Adrenal gland (tissue), 5 donors: ENCODE data around the gene ZNF467.

ENCODE experiments used
- POLR2A ChIP-seq, 2 donors: fragments of 450-650 bp; IDR thresholded peaks; one replicate each; pipeline ENCODE4 v1.6.1; 2017; ENCODE audit warnings: antibody characterized with exemption in 2 of 2, mild to moderate bottlenecking in 2 of 2, moderate library complexity in 1 of 2
- TF ChIP-seq, protein P1 (sequence below), 6 experiments: fragments of 450-650 bp in 4 of 6; fragments of 200-600 bp in 2 of 6; sonication (generic) in 1 of 6; IDR thresholded peaks; 1 replicate in 5 of 6; 2 replicates in 1 of 6; pipeline versions ENCODE4 v1.5.1 to v1.8.0; 2016 to 2021; ENCODE audit warnings: antibody characterized with exemption in 6 of 6, mild to moderate bottlenecking in 2 of 6, moderate library complexity in 1 of 6
- donor health status: DM: no; HTN: no; CAD: no.

DNA sequence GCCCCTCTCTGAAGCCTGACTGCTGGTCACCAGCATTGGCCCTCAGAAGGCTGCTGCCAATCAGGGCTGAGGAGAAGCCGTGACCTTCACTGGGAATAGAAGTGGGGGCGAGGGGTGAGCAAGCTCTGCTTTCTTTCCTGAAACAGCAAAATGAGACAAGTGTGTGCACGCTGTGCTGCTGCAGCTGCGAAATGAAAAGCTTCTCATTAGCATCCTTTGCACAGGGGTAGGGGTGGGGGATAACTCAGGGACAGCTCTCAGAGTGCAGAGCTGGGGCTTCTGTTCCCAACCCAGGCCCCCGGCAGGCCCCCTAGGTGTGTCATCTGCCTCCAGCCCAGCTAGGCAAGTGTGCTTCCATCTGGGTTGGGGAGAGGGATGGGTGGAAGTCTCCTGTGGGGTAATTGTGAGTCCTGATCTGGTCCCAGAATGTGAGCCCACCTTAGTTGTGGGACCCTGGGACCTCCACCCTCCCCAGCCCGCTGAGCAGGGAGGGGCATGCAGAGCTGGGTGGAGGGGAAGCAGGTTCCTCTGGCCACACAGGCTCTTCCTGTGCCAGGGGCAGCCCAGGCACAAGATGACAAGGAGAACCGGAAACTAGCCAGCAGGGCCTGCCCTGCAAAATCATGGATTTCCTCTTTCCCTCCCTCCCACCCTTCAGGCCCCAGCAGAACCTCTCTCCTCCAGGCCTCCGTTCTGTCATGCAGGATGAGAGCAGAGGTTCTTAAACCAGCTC is 22.2 kb downstream of the ZNF467 start:
- TF ChIP-seq, protein P1, sequence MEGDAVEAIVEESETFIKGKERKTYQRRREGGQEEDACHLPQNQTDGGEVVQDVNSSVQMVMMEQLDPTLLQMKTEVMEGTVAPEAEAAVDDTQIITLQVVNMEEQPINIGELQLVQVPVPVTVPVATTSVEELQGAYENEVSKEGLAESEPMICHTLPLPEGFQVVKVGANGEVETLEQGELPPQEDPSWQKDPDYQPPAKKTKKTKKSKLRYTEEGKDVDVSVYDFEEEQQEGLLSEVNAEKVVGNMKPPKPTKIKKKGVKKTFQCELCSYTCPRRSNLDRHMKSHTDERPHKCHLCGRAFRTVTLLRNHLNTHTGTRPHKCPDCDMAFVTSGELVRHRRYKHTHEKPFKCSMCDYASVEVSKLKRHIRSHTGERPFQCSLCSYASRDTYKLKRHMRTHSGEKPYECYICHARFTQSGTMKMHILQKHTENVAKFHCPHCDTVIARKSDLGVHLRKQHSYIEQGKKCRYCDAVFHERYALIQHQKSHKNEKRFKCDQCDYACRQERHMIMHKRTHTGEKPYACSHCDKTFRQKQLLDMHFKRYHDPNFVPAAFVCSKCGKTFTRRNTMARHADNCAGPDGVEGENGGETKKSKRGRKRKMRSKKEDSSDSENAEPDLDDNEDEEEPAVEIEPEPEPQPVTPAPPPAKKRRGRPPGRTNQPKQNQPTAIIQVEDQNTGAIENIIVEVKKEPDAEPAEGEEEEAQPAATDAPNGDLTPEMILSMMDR (IDR thresholded peaks at IDR 0.05): no peak
- TF ChIP-seq POLR2A (IDR thresholded peaks at IDR 0.05): no peak
